GM12878 (cell line): ENCODE results near the gene ARHGAP5. TPM values are rescaled to one million over a fixed set of nuclear protein-coding genes. Genes with fewer than 3 reads are reported as not detected.

Experiments
- ATAC-seq: fragments of 200-7000 bp; cut with Tn5 transposase; 3 replicates; pipeline ENCODE4 v1.9.1; 2020; ENCODE audit warnings: mild to moderate bottlenecking, moderate library complexity
- BruUV-seq: library from RNA; stranded (reverse); fragments of 400-500 nt; replicated peaks from 2 replicates; lab custom pipeline; 2021; lab: Mats Ljungman, UMichigan
- CTCF ChIA-PET: fragments of 300-600 bp; sonication (Branson Sonifier 250); formaldehyde crosslinking; extraction: SDS; loops from one replicate; lab custom pipeline; 2021; ENCODE audit warnings: inconsistent platforms; lab: Yijun Ruan, JAX
- POLR2A ChIA-PET: fragments of 350-600 bp; formaldehyde crosslinking; extraction: SDS; loops from one replicate; lab custom pipeline; 2021; ENCODE audit warnings: inconsistent platforms; lab: Charles Lee
- RAD21 ChIA-PET: fragments of 300-600 bp; sonication (Branson Sonifier 250); formaldehyde crosslinking; loops from one replicate; lab custom pipeline; 2023; ENCODE audit warnings: antibody characterized with exemption; ENCODE audit not compliant: unreplicated experiment; lab: Charles Lee
- SMC1A ChIA-PET: fragments of 300-600 bp; sonication (Branson Sonifier 250); formaldehyde crosslinking; loops from one replicate; lab custom pipeline; 2023; ENCODE audit not compliant: unreplicated experiment, uncharacterized antibody; lab: Charles Lee
- DNase-seq: peaks from one replicate; pipeline ENCODE4 v3.0.0-alpha.2; 2011; ENCODE audit warnings: low read depth, low spot score
- FAIRE-seq: peaks from 3 replicates; lab custom pipeline; 2011; peaks lifted over from hg19 to GRCh38; lab: Jason Lieb, UNC
- H2AFZ ChIP-seq: 2 replicates; pipeline ENCODE4 v1.6.0; 2011; ENCODE audit warnings: low read depth, low read length, control low read depth; ENCODE audit not compliant: control insufficient read depth
- H3K27ac ChIP-seq: 2 replicates; pipeline ENCODE4 v1.5.1; 2011; ENCODE audit warnings: control low read depth; ENCODE audit not compliant: control insufficient read depth, insufficient read depth
- H3K27me3 ChIP-seq, 2 experiments: replicated peaks in 1 of 2; 2 replicates each; pipeline versions ENCODE4 v1.6.0 to v1.6.1; 2011; ENCODE audit warnings: low read length in 1 of 2; ENCODE audit not compliant: control insufficient read depth in 2 of 2, insufficient read depth in 2 of 2
- H3K36me3 ChIP-seq, 2 experiments: 2 replicates each; pipeline ENCODE4 v1.5.1; 2011; ENCODE audit warnings: low read length in 1 of 2; ENCODE audit not compliant: control insufficient read depth in 2 of 2, insufficient read depth in 2 of 2
- H3K4me1 ChIP-seq: 2 replicates; pipeline ENCODE4 v1.6.1; 2011; ENCODE audit warnings: mild to moderate bottlenecking, low read length, moderate library complexity, mixed read lengths; ENCODE audit not compliant: control insufficient read depth, insufficient read depth
- H3K4me2 ChIP-seq: 2 replicates; pipeline ENCODE4 v1.6.0; 2011; ENCODE audit warnings: control low read depth; ENCODE audit not compliant: control insufficient read depth, insufficient read depth
- H3K4me3 ChIP-seq: fragments of 200-600 bp; sonication (generic); 2 replicates; pipeline ENCODE4 v1.5.1; 2016
- H3K79me2 ChIP-seq: 2 replicates; pipeline ENCODE4 v1.6.0; 2011; ENCODE audit warnings: low read length; ENCODE audit not compliant: control insufficient read depth, insufficient read depth
- H3K9ac ChIP-seq: 2 replicates; pipeline ENCODE4 v1.8.0; 2011; ENCODE audit warnings: low read length, control low read depth, mixed read lengths; ENCODE audit not compliant: control insufficient read depth, insufficient read depth
- H3K9me3 ChIP-seq: replicated peaks from 3 replicates; pipeline ENCODE4 v1.5.1; 2011; ENCODE audit warnings: mild to moderate bottlenecking, low read length; ENCODE audit not compliant: control insufficient read depth, insufficient read depth
- H4K20me1 ChIP-seq: 2 replicates; pipeline ENCODE4 v1.6.0; 2011; ENCODE audit not compliant: control insufficient read depth, insufficient read depth
- KAT2A ChIP-seq: conservative IDR thresholded peaks from 2 replicates; pipeline ENCODE4 v1.6.1; 2011; ENCODE audit warnings: low read depth, low read length; ENCODE audit not compliant: control insufficient read depth
- NR2C2 ChIP-seq: IDR thresholded peaks from 2 replicates; pipeline ENCODE4 v1.6.1; 2011; ENCODE audit warnings: borderline replicate concordance, low read depth; ENCODE audit not compliant: control insufficient read depth, insufficient read length
- STAT1 ChIP-seq: fragments of 450-650 bp; conservative IDR thresholded peaks from 2 replicates; pipeline ENCODE4 v1.6.1; 2014; ENCODE audit warnings: antibody characterized with exemption, mild to moderate bottlenecking
- ZNF217 ChIP-seq: fragments of 450-650 bp; IDR thresholded peaks from 2 replicates; pipeline ENCODE4 v1.6.1; 2017; ENCODE audit warnings: antibody characterized with exemption, mild to moderate bottlenecking
- ZNF24 ChIP-seq: fragments of 450-650 bp; IDR thresholded peaks from 2 replicates; pipeline ENCODE4 v1.6.1; 2017; ENCODE audit warnings: antibody characterized with exemption, mild to moderate bottlenecking
- ZNF384 ChIP-seq: IDR thresholded peaks from 2 replicates; pipeline ENCODE4 v1.6.1; 2012; ENCODE audit warnings: low read depth, mild to moderate bottlenecking, low read length, improper control_type of control experiment, borderline replicate concordance
- WGBS: methylation state at CpG from one replicate; pipeline ENCODE4 v1.1.6; 2016; ENCODE audit warnings: low lambda C conversion rate; ENCODE audit not compliant: insufficient replicate concordance, insufficient coverage; ENCODE audit errors: missing lambda C conversion rate; 5-methylcytosine and 5-hydroxymethylcytosine counted together
- in situ Hi-C: fragments of 300-500 bp; cut with MboI; formaldehyde crosslinking; loops from 9 replicates; pipeline ENCODE4 v1.14.3; 2018; ENCODE audit warnings: mixed read lengths
- intact Hi-C: fragments of 100-400 bp; cut with micrococcal nuclease; formaldehyde crosslinking; loops from one replicate; pipeline ENCODE4 v1.14.2; 2022; ENCODE audit not compliant: unreplicated experiment
- polyA plus RNA-seq, 11 experiments: library from polyadenylated mRNA; depleted of rRNA in 4 of 11; unstranded in 6 of 11; stranded (reverse) in 5 of 11; fragments of >200 nt; fragmentation: Nextera tagmentation in 4 of 11; fragmentation: Illumina TruSeq in 1 of 11; extraction: Ambion mirVana in 4 of 11; extraction: Trizol in 1 of 11; gene quantifications; 1 replicate in 1 of 11; 2 replicates in 10 of 11; pipeline versions ENCODE4 v1.2.1 to v1.2.3, GENCODE V29; 2011 to 2016; ENCODE audit warnings: inconsistent platforms in 2 of 11, missing spikeins in 2 of 11, low read depth in 1 of 11
- total RNA-seq, 4 experiments: library from RNA; depleted of rRNA in 3 of 4; stranded (reverse); fragments of >200 nt in 3 of 4; fragmentation: Illumina TruSeq in 1 of 4; extraction: Trizol in 1 of 4; gene quantifications; 2 replicates each; pipeline versions ENCODE4 v1.2.1 to v1.2.3, GENCODE V29; 2013 to 2021

Gene ARHGAP5
- total and polyA plus RNA-seq, 10 of the 15 experiments (the other 5 are each of a cell fraction or from before 2014, with no cell fraction given) = 0.91 to 19.6 (median 7.2) TPM

DNA sequence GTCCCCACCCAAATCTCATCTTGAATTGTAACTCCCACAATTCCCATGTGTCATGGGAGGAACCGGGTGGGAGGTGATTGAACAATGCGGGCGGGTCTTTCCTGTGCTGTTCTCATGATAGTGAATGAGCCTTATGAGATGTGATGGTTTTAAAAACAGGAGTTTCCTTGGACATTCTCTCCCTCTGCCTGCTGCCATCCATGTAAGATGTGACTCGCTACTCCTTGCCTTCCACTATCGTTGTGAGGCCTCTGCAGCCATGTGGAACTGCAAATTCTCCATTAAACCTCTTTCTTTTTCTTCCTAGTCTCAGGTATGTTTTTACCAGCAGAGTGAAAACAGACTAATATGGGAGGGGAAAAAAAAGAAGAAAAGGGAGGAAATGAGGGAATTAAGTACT lies 22.6 kb upstream of the ARHGAP5 start:
- H4K20me1 ChIP-seq = no peaks in the 10 kb centered on the region
- H3K9ac ChIP-seq = no peak overlapping the region
- in situ Hi-C loops (no loop called here), intact Hi-C loops (no loop called here)
- 47% methylated on average over 5 of the region's 5 CpGs for WGBS
- no peak for TF ChIP-seq STAT1
- TF ChIP-seq ZNF384 = no peak
- FAIRE-seq (no peak), ATAC-seq (no peak), DNase-seq (no peak)
- ChIA-PET CTCF (no interaction called here), SMC1A (no interaction called here), RAD21 (no interaction called here), POLR2A (no interaction called here)
- H2AFZ ChIP-seq = no peak overlapping the region
- no peaks in the 10 kb centered on the region; the same call in 2 of the 3 replicates for H3K9me3 ChIP-seq
- no peak overlapping the region for H3K4me3 ChIP-seq
- H3K4me1 ChIP-seq = no peaks in the 10 kb centered on the region
- H3K36me3 ChIP-seq = no peaks in the 10 kb centered on the region
- BruUV-seq = no TSS peak
- no peak overlapping the region for H3K27ac ChIP-seq
- H3K4me2 ChIP-seq = no peak overlapping the region
- no peaks in the 10 kb centered on the region for H3K79me2 ChIP-seq
- no peaks in the 10 kb centered on the region for H3K27me3 ChIP-seq

DNA sequence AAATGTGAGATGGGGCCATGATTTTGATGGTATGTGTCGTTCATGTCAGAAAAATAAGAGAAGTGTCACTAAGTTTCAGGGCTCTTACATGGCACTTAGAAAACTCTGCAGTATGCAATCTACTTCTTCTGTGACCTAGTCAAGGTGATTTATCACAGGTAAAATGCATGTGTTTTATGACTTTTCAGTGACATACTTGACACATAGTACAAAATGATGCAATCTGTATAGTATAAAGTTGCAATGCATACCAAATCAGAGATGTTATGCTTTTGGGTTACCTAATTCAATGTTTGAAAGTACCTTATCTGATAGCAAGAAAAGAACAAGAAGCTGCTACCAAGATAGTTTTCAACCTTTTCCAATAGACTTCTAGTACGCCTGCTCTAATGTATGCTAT lies 21.9 kb upstream of the ARHGAP5 start:
- no peak for ATAC-seq
- no TSS peak for BruUV-seq
- Histone ChIP-seq H3K9ac (no peak overlapping the region), H4K20me1 (no peaks in the 10 kb centered on the region), H2AFZ (no peak overlapping the region), H3K27me3 (no peaks in the 10 kb centered on the region), H3K27ac (no peak overlapping the region), H3K79me2 (no peaks in the 10 kb centered on the region), H3K9me3 (no peaks in the 10 kb centered on the region; the same call in 2 of the 3 replicates), H3K4me2 (no peak overlapping the region), H3K4me1 (no peaks in the 10 kb centered on the region), H3K36me3 (no peaks in the 10 kb centered on the region), H3K4me3 (no peak overlapping the region)
- RAD21 ChIA-PET = no interaction called here
- DNase-seq = no peak
- CTCF ChIA-PET = no interaction called here
- intact Hi-C loops = no loop called here
- in situ Hi-C loops = no loop called here
- TF ChIP-seq KAT2A = no peak
- TF ChIP-seq NR2C2 = no peak
- TF ChIP-seq ZNF24 = no peak
- no peak for TF ChIP-seq ZNF217
- POLR2A ChIA-PET = no interaction called here
- no peak for FAIRE-seq
- SMC1A ChIA-PET = no interaction called here
- 21% methylated on average over 2 of the region's 2 CpGs for WGBS
